DOHH2 (cell line): ENCODE results near the gene CPT2.

Experiments used
- EZH2phosphoT487 ChIP-seq: fragments of 200-600 bp; sonication (generic); IDR thresholded peaks from 2 replicates; pipeline ENCODE4 v1.6.1; 2017; ENCODE audit warnings: borderline replicate concordance, mild to moderate bottlenecking, antibody characterized with exemption, low read length, moderate library complexity, mixed read lengths
- TF ChIP-seq, protein P1 (sequence below): fragments of 200-600 bp; sonication (generic); IDR thresholded peaks from one replicate; pipeline ENCODE4 v1.5.1; 2014; ENCODE audit warnings: antibody characterized with exemption, mild to moderate bottlenecking, low read depth, low read length; ENCODE audit not compliant: poor library complexity, severe bottlenecking

- TF ChIP-seq, protein P1, sequence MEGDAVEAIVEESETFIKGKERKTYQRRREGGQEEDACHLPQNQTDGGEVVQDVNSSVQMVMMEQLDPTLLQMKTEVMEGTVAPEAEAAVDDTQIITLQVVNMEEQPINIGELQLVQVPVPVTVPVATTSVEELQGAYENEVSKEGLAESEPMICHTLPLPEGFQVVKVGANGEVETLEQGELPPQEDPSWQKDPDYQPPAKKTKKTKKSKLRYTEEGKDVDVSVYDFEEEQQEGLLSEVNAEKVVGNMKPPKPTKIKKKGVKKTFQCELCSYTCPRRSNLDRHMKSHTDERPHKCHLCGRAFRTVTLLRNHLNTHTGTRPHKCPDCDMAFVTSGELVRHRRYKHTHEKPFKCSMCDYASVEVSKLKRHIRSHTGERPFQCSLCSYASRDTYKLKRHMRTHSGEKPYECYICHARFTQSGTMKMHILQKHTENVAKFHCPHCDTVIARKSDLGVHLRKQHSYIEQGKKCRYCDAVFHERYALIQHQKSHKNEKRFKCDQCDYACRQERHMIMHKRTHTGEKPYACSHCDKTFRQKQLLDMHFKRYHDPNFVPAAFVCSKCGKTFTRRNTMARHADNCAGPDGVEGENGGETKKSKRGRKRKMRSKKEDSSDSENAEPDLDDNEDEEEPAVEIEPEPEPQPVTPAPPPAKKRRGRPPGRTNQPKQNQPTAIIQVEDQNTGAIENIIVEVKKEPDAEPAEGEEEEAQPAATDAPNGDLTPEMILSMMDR: no peak
- TF ChIP-seq EZH2phosphoT487: no peak
These were observed 39.8 kb upstream of the CPT2 start for GRCh38 chr1:53156783-53157182.
